DOHH2 (cell line): ENCODE measurements around the gene SFRP5.

Experiments used
- H3F3A ChIP-seq: fragments of 200-600 bp; sonication (generic), shearing (Covaris generic); 2 replicates; pipeline ENCODE4 v1.6.0; 2016; ENCODE audit warnings: antibody characterized with exemption, mild to moderate bottlenecking; ENCODE audit not compliant: control insufficient read depth, insufficient read depth
- H3K27ac ChIP-seq: fragments of 200-600 bp; sonication (generic); 2 replicates; pipeline ENCODE4 v1.5.1; 2014; ENCODE audit warnings: low read depth, mild to moderate bottlenecking, low read length, moderate library complexity
- H3K27me3 ChIP-seq: fragments of 200-600 bp; sonication (generic); 2 replicates; pipeline ENCODE4 v1.6.1; 2014; ENCODE audit warnings: mild to moderate bottlenecking, low read length, mixed read lengths; ENCODE audit not compliant: control insufficient read depth
- H3K36me3 ChIP-seq: fragments of 200-600 bp; sonication (generic); 2 replicates; pipeline ENCODE4 v1.6.1; 2014; ENCODE audit warnings: mild to moderate bottlenecking, low read length, moderate library complexity, mixed read lengths; ENCODE audit not compliant: control insufficient read depth
- H3K4me1 ChIP-seq: fragments of 200-600 bp; sonication (generic); 2 replicates; pipeline ENCODE4 v1.6.1; 2014; ENCODE audit warnings: mild to moderate bottlenecking, low read length, mixed read lengths; ENCODE audit not compliant: control insufficient read depth
- H3K4me2 ChIP-seq: fragments of 200-600 bp; sonication (generic); 2 replicates; pipeline ENCODE4 v1.6.0; 2014; ENCODE audit warnings: mild to moderate bottlenecking, low read length, moderate library complexity
- H3K4me3 ChIP-seq: fragments of 200-600 bp; sonication (generic); 2 replicates; pipeline ENCODE4 v1.5.1; 2014; ENCODE audit warnings: mild to moderate bottlenecking, low read length, mixed read lengths
- H3K79me2 ChIP-seq: fragments of 200-600 bp; sonication (generic); 2 replicates; pipeline ENCODE4 v1.6.1; 2014; ENCODE audit warnings: mild to moderate bottlenecking, low read length, mixed read lengths; ENCODE audit not compliant: control insufficient read depth
- H3K9me2 ChIP-seq: fragments of 200-600 bp; sonication (generic); replicated peaks from 2 replicates; pipeline ENCODE4 v1.6.1; 2014; ENCODE audit warnings: mild to moderate bottlenecking, low read length, mixed read lengths; ENCODE audit not compliant: control insufficient read depth
- H3K9me3 ChIP-seq: fragments of 200-600 bp; sonication (generic); 2 replicates; pipeline ENCODE4 v1.6.1; 2014; ENCODE audit warnings: antibody characterized with exemption, low read length, mixed read lengths; ENCODE audit not compliant: control insufficient read depth, insufficient read depth
- H4K20me1 ChIP-seq: fragments of 200-600 bp; sonication (generic); 2 replicates; pipeline ENCODE4 v1.6.0; 2014; ENCODE audit warnings: low read depth, mild to moderate bottlenecking, antibody characterized with exemption, low read length, moderate library complexity; ENCODE audit not compliant: control insufficient read depth, insufficient read depth
- EZH2phosphoT487 ChIP-seq: fragments of 200-600 bp; sonication (generic); IDR thresholded peaks from 2 replicates; pipeline ENCODE4 v1.6.1; 2017; ENCODE audit warnings: borderline replicate concordance, mild to moderate bottlenecking, antibody characterized with exemption, low read length, moderate library complexity, mixed read lengths
- TF ChIP-seq, protein P1 (sequence below): fragments of 200-600 bp; sonication (generic); IDR thresholded peaks from one replicate; pipeline ENCODE4 v1.5.1; 2014; ENCODE audit warnings: antibody characterized with exemption, mild to moderate bottlenecking, low read depth, low read length; ENCODE audit not compliant: poor library complexity, severe bottlenecking

Gene SFRP5, protein sequence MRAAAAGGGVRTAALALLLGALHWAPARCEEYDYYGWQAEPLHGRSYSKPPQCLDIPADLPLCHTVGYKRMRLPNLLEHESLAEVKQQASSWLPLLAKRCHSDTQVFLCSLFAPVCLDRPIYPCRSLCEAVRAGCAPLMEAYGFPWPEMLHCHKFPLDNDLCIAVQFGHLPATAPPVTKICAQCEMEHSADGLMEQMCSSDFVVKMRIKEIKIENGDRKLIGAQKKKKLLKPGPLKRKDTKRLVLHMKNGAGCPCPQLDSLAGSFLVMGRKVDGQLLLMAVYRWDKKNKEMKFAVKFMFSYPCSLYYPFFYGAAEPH

DNA sequence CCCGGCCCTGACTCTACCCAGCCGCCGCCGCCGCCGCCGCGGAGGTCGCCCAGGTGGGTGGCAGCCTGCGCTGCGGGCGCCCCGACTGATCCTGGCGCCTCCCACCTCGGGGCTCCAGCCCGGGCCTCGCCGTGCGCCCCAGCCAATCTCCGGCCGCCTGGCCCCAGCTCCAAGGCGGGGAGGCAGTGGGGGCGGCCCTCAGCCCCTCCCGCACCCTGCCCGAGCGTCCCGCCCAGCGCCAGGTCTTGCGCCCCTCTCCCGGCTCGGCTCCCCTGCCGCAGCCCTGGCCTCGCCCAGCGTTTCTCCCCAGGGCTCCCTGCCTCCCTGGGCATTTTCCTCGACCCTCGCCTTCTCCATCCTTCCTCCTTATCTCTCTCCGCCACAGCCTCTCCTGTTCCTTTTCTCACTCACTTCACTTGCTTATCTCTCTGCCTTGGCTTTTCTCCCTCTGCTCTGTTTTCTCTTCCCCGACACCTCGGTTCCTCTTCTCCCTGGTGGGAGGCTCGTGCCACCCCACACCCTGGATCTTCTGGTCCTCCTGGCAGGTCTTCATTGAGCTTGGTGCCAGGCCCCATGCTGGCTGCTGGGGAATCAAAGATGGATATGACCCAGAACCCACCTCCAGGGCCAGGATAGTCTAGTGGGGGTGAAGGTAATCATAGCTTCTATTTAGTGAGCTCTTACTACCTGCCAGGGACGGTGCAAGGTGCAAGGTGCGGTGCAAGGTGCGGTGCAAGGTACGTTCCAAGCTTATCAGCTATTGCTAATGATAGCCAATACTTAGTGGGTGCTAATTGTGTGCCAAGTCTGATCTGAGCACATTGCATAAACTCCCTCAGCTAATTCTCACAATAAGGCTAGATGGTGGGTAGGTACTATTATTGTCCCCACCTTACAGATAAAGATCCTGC lies at the start of gene SFRP5:
Gene SFRP5 (minus strand): TSS at position 87 of the 911 bp plus-strand sequence. CDS start 166 bp downstream, outside the sequence.
- Histone ChIP-seq H3K4me3 (no peak within 1 kb of the TSS), H3K27me3 (peaks cover 26% of the 10 kb centered on the region), H3K9me2 (no peaks in the 10 kb centered on the region), H3K4me1 (no peaks in the 10 kb centered on the region), H3K4me2 (no peak within 1 kb of the TSS), H3K79me2 (no peaks in the 10 kb centered on the region), H3K36me3 (no peaks in the 10 kb centered on the region), H3K27ac (no peak within 1 kb of the TSS), H3F3A (no peaks in the 10 kb centered on the region), H4K20me1 (no peaks in the 10 kb centered on the region), H3K9me3 (no peaks in the 10 kb centered on the region)
- TF ChIP-seq EZH2phosphoT487: no peak
- TF ChIP-seq, protein P1, sequence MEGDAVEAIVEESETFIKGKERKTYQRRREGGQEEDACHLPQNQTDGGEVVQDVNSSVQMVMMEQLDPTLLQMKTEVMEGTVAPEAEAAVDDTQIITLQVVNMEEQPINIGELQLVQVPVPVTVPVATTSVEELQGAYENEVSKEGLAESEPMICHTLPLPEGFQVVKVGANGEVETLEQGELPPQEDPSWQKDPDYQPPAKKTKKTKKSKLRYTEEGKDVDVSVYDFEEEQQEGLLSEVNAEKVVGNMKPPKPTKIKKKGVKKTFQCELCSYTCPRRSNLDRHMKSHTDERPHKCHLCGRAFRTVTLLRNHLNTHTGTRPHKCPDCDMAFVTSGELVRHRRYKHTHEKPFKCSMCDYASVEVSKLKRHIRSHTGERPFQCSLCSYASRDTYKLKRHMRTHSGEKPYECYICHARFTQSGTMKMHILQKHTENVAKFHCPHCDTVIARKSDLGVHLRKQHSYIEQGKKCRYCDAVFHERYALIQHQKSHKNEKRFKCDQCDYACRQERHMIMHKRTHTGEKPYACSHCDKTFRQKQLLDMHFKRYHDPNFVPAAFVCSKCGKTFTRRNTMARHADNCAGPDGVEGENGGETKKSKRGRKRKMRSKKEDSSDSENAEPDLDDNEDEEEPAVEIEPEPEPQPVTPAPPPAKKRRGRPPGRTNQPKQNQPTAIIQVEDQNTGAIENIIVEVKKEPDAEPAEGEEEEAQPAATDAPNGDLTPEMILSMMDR: no peak

DNA sequence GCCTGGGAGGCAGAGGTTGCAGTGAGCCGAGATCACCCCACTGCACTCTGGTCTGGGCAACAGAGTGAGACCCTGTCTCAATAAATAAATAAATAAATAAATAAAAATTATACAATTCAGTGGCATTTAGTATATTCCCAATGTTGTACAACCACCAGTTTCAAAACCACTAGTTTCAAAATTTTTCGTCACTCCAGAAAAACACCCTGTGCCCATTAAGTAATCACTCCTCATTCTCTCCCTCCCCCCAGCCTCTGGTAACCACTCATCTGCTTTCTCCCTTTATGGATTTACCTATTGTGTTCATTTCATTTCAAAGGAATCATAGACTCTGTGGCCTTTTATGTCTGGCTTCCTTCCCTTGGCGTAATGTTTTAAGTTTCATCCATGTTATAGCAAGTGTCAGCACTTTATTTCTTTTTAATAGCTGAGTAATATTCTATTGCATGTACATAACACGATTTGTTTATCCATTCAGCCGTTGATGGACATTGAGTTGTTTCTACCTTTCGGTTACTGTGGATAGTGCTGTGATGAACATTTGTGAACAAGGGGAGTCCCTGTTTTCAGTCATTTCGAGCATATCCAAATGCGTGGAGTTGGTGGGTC lies 48.4 kb upstream of the SFRP5 start:
- Histone ChIP-seq H3K4me1 (no peaks in the 10 kb centered on the region), H3K27me3 (peaks cover 21% of the 10 kb centered on the region), H3K9me3 (no peaks in the 10 kb centered on the region), H3F3A (no peaks in the 10 kb centered on the region), H4K20me1 (no peaks in the 10 kb centered on the region), H3K36me3 (no peaks in the 10 kb centered on the region), H3K9me2 (no peaks in the 10 kb centered on the region), H3K4me2 (no peak overlapping the region), H3K4me3 (no peak overlapping the region), H3K79me2 (no peaks in the 10 kb centered on the region), H3K27ac (no peak overlapping the region)
- TF ChIP-seq EZH2phosphoT487: no peak
- TF ChIP-seq, protein P1: no peak

DNA sequence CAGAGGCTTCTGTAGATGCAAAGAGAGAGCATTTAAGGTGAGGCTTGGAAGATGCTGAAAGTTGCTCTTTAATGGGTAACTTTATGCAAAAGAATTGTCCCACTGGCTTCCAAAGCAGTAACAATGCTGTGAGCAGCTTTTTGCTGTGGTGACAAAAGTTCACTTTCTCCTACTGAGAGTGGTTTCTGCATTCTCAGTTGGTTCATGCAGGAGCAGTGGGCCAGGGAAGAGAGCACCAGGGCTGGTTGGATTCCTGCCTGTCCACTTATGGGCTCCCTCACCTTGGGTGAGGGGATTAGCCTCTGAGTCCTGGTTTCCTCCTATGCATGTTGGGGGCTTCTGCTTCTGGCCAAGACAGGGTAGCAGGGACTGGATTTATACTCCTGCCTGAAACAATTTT lies 46.8 kb upstream of the SFRP5 start:
- Histone ChIP-seq H3K4me1 (no peaks in the 10 kb centered on the region), H3K4me2 (no peak overlapping the region), H3K27ac (no peak overlapping the region), H3K79me2 (no peaks in the 10 kb centered on the region), H4K20me1 (no peaks in the 10 kb centered on the region), H3K27me3 (peaks cover 21% of the 10 kb centered on the region), H3K36me3 (no peaks in the 10 kb centered on the region), H3K9me2 (no peaks in the 10 kb centered on the region), H3F3A (no peaks in the 10 kb centered on the region), H3K9me3 (no peaks in the 10 kb centered on the region), H3K4me3 (no peak overlapping the region)
- TF ChIP-seq, protein P1: no peak
- no peak for TF ChIP-seq EZH2phosphoT487
